ENCODE data around the gene WWOX. TPM values are rescaled to one million over a fixed set of nuclear protein-coding genes. Genes with fewer than 3 reads are reported as not detected.
"Not testable (repeated sequence)": the region's sequence is repeated elsewhere in the genome, so short reads cannot be mapped to it uniquely, and the experiment has no call there.

Gene WWOX
- total and polyA plus RNA-seq, 3 experiments from 2014 or later = 17.2 to 18.6 (median 18.2) TPM

DNA sequence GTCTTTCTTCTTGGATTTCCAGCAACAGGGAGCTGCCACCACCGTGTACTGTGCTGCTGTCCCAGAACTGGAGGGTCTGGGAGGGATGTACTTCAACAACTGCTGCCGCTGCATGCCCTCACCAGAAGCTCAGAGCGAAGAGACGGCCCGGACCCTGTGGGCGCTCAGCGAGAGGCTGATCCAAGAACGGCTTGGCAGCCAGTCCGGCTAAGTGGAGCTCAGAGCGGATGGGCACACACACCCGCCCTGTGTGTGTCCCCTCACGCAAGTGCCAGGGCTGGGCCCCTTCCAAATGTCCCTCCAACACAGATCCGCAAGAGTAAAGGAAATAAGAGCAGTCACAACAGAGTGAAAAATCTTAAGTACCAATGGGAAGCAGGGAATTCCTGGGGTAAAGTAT is 1112.1 kb downstream of the WWOX start:
- H3K36me3 ChIP-seq (ENCODE audit: insufficient read depth, low read length) = no peaks in the 10 kb centered on the region
- H3K9me3 ChIP-seq (ENCODE audit: low read length) = no peaks in the 10 kb centered on the region
- H3K27ac Mint-ChIP-seq = no peak overlapping the region
- peaks cover 0 to 6% (median 2%) of the 10 kb centered on the region in 3 donors for H3K36me3 Mint-ChIP-seq
- no peaks in the 10 kb centered on the region for H3K27me3 ChIP-seq (ENCODE audit: insufficient read depth, low read length, poor library complexity, severe bottlenecking)
- DNase-seq = no peak
- H3K9me3 Mint-ChIP-seq = peaks cover 0 to 5% (median 0%) of the 10 kb centered on the region in 5 donors
- H3K4me3 Mint-ChIP-seq = no peak overlapping the region
- POLR2A ChIA-PET = no interaction called here
- H3K4me3 ChIP-seq (ENCODE audit: low read length) = no peak overlapping the region
- H3K27ac ChIP-seq (ENCODE audit: low read depth, low read length) = no peak overlapping the region
- H3K4me1 ChIP-seq (ENCODE audit: insufficient read depth, low read length) = no peaks in the 10 kb centered on the region
- H3K27me3 Mint-ChIP-seq = no peaks in the 10 kb centered on the region
- peaks cover 0 to 13% (median 0%) of the 10 kb centered on the region in 3 donors for H3K4me1 Mint-ChIP-seq
- CTCF ChIA-PET = no interaction called here

DNA sequence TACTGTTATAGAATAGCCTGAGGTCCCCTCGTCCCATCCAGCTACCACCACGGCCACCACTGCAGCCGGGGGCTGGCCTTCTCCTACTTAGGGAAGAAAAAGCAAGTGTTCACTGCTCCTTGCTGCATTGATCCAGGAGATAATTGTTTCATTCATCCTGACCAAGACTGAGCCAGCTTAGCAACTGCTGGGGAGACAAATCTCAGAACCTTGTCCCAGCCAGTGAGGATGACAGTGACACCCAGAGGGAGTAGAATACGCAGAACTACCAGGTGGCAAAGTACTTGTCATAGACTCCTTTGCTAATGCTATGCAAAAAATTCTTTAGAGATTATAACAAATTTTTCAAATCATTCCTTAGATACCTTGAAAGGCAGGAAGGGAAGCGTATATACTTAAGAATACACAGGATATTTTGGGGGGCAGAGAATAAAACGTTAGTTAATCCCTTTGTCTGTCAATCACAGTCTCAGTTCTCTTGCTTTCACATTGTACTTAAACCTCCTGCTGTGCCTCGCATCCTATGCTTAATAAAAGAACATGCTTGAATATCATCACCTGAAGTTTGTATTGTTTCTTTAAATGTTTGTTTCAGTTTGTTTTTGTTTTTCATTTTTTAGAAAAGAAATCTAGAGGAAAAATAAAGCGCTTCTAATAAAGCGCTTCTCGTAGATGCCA is 1112.8 kb downstream of the WWOX start:
- POLR2A ChIA-PET = no interaction called here
- peaks cover 0 to 6% (median 2%) of the 10 kb centered on the region in 3 donors for H3K36me3 Mint-ChIP-seq
- no peaks in the 10 kb centered on the region for H3K27me3 Mint-ChIP-seq
- peaks cover 0 to 5% (median 0%) of the 10 kb centered on the region in 5 donors for H3K9me3 Mint-ChIP-seq
- CTCF ChIA-PET = no interaction called here
- peaks cover 2% of the 10 kb centered on the region for H3K4me1 ChIP-seq (ENCODE audit: insufficient read depth, low read length)
- no peaks in the 10 kb centered on the region for H3K36me3 ChIP-seq (ENCODE audit: insufficient read depth, low read length)
- peaks cover 3 to 15% (median 3%) of the 10 kb centered on the region in 3 donors for H3K4me1 Mint-ChIP-seq
- H3K27ac ChIP-seq (ENCODE audit: low read depth, low read length) = no peak overlapping the region
- H3K27me3 ChIP-seq (ENCODE audit: insufficient read depth, low read length, poor library complexity, severe bottlenecking) = no peaks in the 10 kb centered on the region
- no peak overlapping the region for H3K27ac Mint-ChIP-seq
- no peak for DNase-seq
- H3K9me3 ChIP-seq (ENCODE audit: low read length) = no peaks in the 10 kb centered on the region
- H3K4me3 Mint-ChIP-seq = no peak overlapping the region
- no peak overlapping the region for H3K4me3 ChIP-seq (ENCODE audit: low read length)

DNA sequence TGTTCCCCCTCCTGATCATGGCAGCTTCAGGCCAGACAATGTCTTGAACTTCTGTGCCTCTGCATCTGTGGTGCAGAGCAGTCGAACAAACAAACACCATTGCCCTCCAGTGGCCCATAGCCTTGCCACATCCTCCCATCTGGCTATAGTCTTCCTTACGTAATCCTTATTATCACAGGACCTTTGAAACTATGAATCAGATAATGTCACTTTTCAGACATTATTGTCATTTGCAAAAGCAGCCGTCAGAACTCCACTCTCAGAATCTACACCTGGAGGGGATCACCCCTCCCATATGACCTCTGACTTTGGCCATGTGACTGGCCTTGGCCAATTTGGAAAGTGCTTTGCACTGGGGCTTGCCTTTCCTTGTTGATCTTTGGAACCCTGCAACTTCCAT is 1113.8 kb downstream of the WWOX start:
- H3K27ac Mint-ChIP-seq = no peak overlapping the region
- Histone ChIP-seq H3K36me3 (ENCODE audit: insufficient read depth, low read length) (no peaks in the 10 kb centered on the region), H3K4me3 (ENCODE audit: low read length) (no peak overlapping the region), H3K4me1 (ENCODE audit: insufficient read depth, low read length) (peaks cover 10% of the 10 kb centered on the region), H3K9me3 (ENCODE audit: low read length) (no peaks in the 10 kb centered on the region), H3K27me3 (ENCODE audit: insufficient read depth, low read length, poor library complexity, severe bottlenecking) (no peaks in the 10 kb centered on the region), H3K27ac (ENCODE audit: low read depth, low read length) (no peak overlapping the region)
- CTCF ChIA-PET = no interaction called here
- no peak overlapping the region for H3K4me3 Mint-ChIP-seq
- no peaks in the 10 kb centered on the region for H3K27me3 Mint-ChIP-seq
- DNase-seq = no peak
- POLR2A ChIA-PET = no interaction called here
- H3K36me3 Mint-ChIP-seq = peaks cover 0 to 6% (median 2%) of the 10 kb centered on the region in 3 donors
- peaks cover 12 to 24% (median 13%) of the 10 kb centered on the region in 3 donors for H3K4me1 Mint-ChIP-seq
- H3K9me3 Mint-ChIP-seq = peaks cover 0 to 5% (median 0%) of the 10 kb centered on the region in 5 donors

DNA sequence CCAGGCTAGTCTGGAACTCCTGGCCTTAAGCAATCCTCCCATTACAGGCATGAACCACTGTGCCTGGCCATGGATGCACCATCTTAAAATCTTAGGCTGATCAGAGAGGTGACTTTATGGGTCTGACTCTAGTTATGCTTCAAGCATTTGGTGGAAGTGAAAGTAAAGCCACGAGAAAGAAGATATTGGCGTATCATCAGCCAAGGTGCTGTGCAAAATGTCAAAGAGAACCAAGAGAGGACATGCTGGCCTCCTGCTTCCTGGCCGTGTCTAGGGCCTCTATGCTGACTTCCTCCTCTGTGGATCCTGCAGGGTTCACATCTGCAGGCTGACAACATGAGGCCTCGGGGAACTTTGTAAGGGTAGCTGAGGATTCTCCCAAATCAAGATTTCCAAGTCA is 1115.8 kb downstream of the WWOX start:
- H3K27me3 ChIP-seq (ENCODE audit: insufficient read depth, low read length, poor library complexity, severe bottlenecking) = no peaks in the 10 kb centered on the region
- CTCF ChIA-PET = no interaction called here

DNA sequence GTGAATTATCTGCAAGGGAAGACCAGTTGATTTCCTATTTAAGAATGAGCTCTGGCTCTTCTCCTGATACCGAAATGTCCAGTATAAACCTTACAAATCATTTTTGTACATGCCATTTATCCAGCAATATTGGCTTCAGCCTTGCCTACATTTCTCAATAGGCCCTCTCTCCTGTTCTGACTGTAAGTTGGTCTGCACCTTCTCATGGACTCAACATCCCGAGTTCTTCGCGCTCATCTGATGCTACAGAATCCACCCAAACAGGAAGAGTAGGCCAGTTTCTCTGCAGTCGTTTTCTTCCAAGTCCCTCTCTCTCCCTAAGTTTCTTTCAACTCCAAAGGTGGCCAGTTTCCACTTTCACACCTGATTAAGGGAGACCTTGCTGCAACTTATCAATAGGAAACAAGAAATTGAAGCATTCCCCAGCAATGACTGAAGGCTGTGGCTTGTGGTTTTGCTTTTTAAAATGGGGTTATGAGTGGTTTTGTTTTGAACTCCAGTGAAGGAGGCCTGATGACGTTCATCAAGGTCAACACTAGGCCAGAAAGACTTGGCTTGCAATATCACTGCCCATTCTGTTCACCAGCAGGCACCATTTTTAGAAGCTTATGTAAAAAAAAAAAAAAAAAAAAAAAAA is 1118.0 kb downstream of the WWOX start:
- ChIA-PET POLR2A (no interaction called here), CTCF (interaction anchor here (0.9 to 1.5 kb wide), 2 partner anchors 10 to 82 kb away, joined by 3 read pairs; no protein-coding TSS in a partner anchor)
- H3K4me1 Mint-ChIP-seq = peaks cover 15 to 26% (median 18%) of the 10 kb centered on the region in 3 donors
- Histone ChIP-seq H3K9me3 (ENCODE audit: low read length) (no peaks in the 10 kb centered on the region), H3K36me3 (ENCODE audit: insufficient read depth, low read length) (no peaks in the 10 kb centered on the region), H3K4me3 (ENCODE audit: low read length) (no peak overlapping the region), H3K27me3 (ENCODE audit: insufficient read depth, low read length, poor library complexity, severe bottlenecking) (no peaks in the 10 kb centered on the region), H3K4me1 (ENCODE audit: insufficient read depth, low read length) (peaks cover 10% of the 10 kb centered on the region), H3K27ac (ENCODE audit: low read depth, low read length) (no peak overlapping the region)
- peak in 1 of 5 donors; percentile 45 for DNase-seq
- H3K36me3 Mint-ChIP-seq = peaks cover 0 to 14% (median 0%) of the 10 kb centered on the region in 3 donors
- H3K4me3 Mint-ChIP-seq = peak overlapping the region in 3 of 7 donors; percentile 14 to 42 (median 27)
- H3K27me3 Mint-ChIP-seq = peaks cover 0 to 3% of the 10 kb centered on the region in 2 donors
- H3K27ac Mint-ChIP-seq = peak overlapping the region in 6 of 8 donors; percentile 5 to 64 (median 48)
- peaks cover 0 to 5% (median 0%) of the 10 kb centered on the region in 5 donors for H3K9me3 Mint-ChIP-seq

More for the DNA sequence above, 1115.8 kb downstream of the WWOX start:
- Histone ChIP-seq H3K4me3 (ENCODE audit: low read length) (no peak overlapping the region), H3K9me3 (ENCODE audit: low read length) (no peaks in the 10 kb centered on the region), H3K27ac (ENCODE audit: low read depth, low read length) (no peak overlapping the region), H3K36me3 (ENCODE audit: insufficient read depth, low read length) (no peaks in the 10 kb centered on the region), H3K4me1 (ENCODE audit: insufficient read depth, low read length) (peaks cover 10% of the 10 kb centered on the region)
- no peak for DNase-seq
- H3K36me3 Mint-ChIP-seq = peaks cover 0 to 6% (median 2%) of the 10 kb centered on the region in 3 donors
- peaks cover 15 to 26% (median 18%) of the 10 kb centered on the region in 3 donors for H3K4me1 Mint-ChIP-seq
- POLR2A ChIA-PET = no interaction called here
- peaks cover 0 to 5% (median 0%) of the 10 kb centered on the region in 5 donors for H3K9me3 Mint-ChIP-seq
- H3K27ac Mint-ChIP-seq = peak overlapping the region in 1 of 8 donors; percentile 78
- H3K4me3 Mint-ChIP-seq = peak overlapping the region in 1 of 7 donors; percentile 61
- no peaks in the 10 kb centered on the region for H3K27me3 Mint-ChIP-seq

DNA sequence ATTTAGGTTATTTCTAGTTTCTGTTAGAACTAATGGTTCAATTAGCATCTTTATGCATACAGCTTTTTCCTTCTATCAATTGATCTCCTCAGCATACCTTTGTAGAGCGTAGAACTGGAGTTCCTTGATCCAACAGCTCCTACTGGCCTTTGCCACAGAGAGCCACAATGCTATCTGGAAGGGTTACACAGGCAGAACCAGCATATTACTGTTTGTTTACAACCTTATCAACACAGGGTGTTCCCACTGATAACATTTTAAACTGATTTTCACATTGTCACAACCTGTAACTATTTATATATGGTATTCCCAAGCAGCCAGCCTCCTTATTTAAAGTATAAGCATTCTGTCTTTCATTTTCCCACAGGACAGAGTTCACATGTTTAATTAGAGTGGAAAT is 1118.9 kb downstream of the WWOX start:
- DNase-seq = no peak
- Mint-ChIP-seq H3K27me3 (peaks cover 2 to 3% of the 10 kb centered on the region in 2 donors), H3K4me3 (peak overlapping the region in 2 of 7 donors; percentile 7 to 36), H3K4me1 (peaks cover 15 to 25% (median 18%) of the 10 kb centered on the region in 3 donors), H3K9me3 (peaks cover 0 to 5% (median 0%) of the 10 kb centered on the region in 5 donors), H3K36me3 (peaks cover 0 to 20% (median 0%) of the 10 kb centered on the region in 3 donors), H3K27ac (no peak overlapping the region)
- Histone ChIP-seq H3K36me3 (ENCODE audit: insufficient read depth, low read length) (no peaks in the 10 kb centered on the region), H3K27me3 (ENCODE audit: insufficient read depth, low read length, poor library complexity, severe bottlenecking) (no peaks in the 10 kb centered on the region), H3K4me3 (ENCODE audit: low read length) (no peak overlapping the region), H3K9me3 (ENCODE audit: low read length) (no peaks in the 10 kb centered on the region), H3K4me1 (ENCODE audit: insufficient read depth, low read length) (peaks cover 10% of the 10 kb centered on the region), H3K27ac (ENCODE audit: low read depth, low read length) (no peak overlapping the region)
- ChIA-PET POLR2A (no interaction called here), CTCF (interaction anchor here (0.9 kb wide), 1 partner anchor 9 kb away, joined by 3 read pairs; no protein-coding TSS in a partner anchor)

DNA sequence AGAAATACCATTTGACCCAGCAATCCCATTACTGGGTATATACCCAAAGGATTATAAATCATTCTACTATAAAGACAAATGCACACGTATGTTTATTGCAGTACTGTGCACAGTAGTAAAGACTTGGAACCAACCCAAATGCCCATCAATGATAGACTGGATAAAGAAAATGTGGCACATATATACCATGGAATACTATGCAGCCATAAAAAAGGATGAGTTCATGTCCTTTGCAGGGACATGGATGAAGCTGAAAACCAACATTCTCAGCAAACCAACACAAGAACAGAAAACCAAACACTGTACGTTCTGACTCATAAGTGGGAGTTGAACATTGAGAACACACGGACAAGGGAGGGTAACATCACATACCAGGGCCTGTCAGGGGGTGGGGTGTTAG is 1126.5 kb downstream of the WWOX start:
- CTCF ChIA-PET; H3K4me1 Mint-ChIP-seq; H3K36me3 ChIP-seq (ENCODE audit: insufficient read depth, low read length); H3K9me3 Mint-ChIP-seq; H3K27me3 Mint-ChIP-seq; H3K27ac ChIP-seq (ENCODE audit: low read depth, low read length); POLR2A ChIA-PET; H3K4me3 Mint-ChIP-seq; H3K27me3 ChIP-seq (ENCODE audit: insufficient read depth, low read length, poor library complexity, severe bottlenecking); H3K27ac Mint-ChIP-seq; H3K4me1 ChIP-seq (ENCODE audit: insufficient read depth, low read length); H3K4me3 ChIP-seq (ENCODE audit: low read length); DNase-seq; H3K9me3 ChIP-seq (ENCODE audit: low read length): not testable (repeated sequence)
- peaks cover 0 to 18% (median 0%) of the 10 kb centered on the region in 3 donors for H3K36me3 Mint-ChIP-seq

DNA sequence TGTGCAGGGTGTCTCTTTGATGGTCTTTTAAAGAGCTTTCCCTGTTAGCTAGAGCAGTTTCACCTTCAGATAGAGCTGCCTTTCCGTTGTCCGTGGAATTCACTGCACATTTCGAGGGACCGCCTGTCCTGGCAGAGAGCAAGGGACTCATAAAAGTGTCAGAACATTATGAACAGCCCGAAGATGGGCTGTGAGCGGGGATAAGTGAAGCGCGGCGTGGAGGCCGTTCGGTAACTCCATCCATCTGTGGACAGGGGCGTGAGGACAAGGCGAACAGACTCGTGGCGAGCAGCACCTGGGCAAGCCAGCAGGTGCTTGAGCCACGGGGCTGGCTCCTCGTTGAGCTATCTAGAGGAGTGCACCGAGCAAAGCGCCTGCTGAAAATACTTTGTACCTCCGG is 1129.9 kb downstream of the WWOX start:
- Histone ChIP-seq H3K27ac (ENCODE audit: low read depth, low read length) (no peak overlapping the region), H3K4me3 (ENCODE audit: low read length) (no peak overlapping the region), H3K36me3 (ENCODE audit: insufficient read depth, low read length) (no peaks in the 10 kb centered on the region), H3K4me1 (ENCODE audit: insufficient read depth, low read length) (no peaks in the 10 kb centered on the region), H3K27me3 (ENCODE audit: insufficient read depth, low read length, poor library complexity, severe bottlenecking) (no peaks in the 10 kb centered on the region), H3K9me3 (ENCODE audit: low read length) (no peaks in the 10 kb centered on the region)
- Mint-ChIP-seq H3K4me3 (no peak overlapping the region), H3K36me3 (peaks cover 0 to 5% (median 0%) of the 10 kb centered on the region in 3 donors), H3K9me3 (peaks cover 0 to 7% (median 0%) of the 10 kb centered on the region in 5 donors), H3K27ac (peak overlapping the region in 1 of 8 donors; percentile 44), H3K4me1 (no peaks in the 10 kb centered on the region), H3K27me3 (no peaks in the 10 kb centered on the region)
- ChIA-PET POLR2A (no interaction called here), CTCF (no interaction called here)
- no peak for DNase-seq
